Endodermal cell (in vitro differentiated cells): ENCODE data around the gene ZBED6. TPM values are rescaled to one million over a fixed set of nuclear protein-coding genes. Genes with fewer than 3 reads are reported as not detected.
"Not testable (repeated sequence)": the region's sequence is repeated elsewhere in the genome, so short reads cannot be mapped to it uniquely, and the experiment has no call there.

Experiments
- DNase-seq: peaks from one replicate; pipeline ENCODE4 v3.0.0-alpha.2; 2017
- H3K27ac ChIP-seq: 2 replicates; pipeline ENCODE4 v1.5.1; 2013; ENCODE audit warnings: mild to moderate bottlenecking, low read depth, low read length, moderate library complexity
- H3K27me3 ChIP-seq: 2 replicates; pipeline ENCODE4 v1.6.1; 2013; ENCODE audit warnings: mild to moderate bottlenecking, low read length, moderate library complexity; ENCODE audit not compliant: insufficient read depth, control insufficient read depth, poor library complexity, severe bottlenecking
- H3K36me3 ChIP-seq: 2 replicates; pipeline ENCODE4 v1.7.0; 2013; ENCODE audit warnings: mild to moderate bottlenecking, low read length, moderate library complexity; ENCODE audit not compliant: control insufficient read depth, insufficient read depth
- H3K4me1 ChIP-seq: one replicate; pipeline ENCODE4 v1.7.0; 2013; ENCODE audit warnings: low read length; ENCODE audit not compliant: control insufficient read depth, insufficient read depth
- H3K4me3 ChIP-seq: 2 replicates; pipeline ENCODE4 v1.5.1; 2013; ENCODE audit warnings: mild to moderate bottlenecking, low read length, moderate library complexity
- H3K9ac ChIP-seq: 2 replicates; pipeline ENCODE4 v1.6.1; 2013; ENCODE audit warnings: mild to moderate bottlenecking, low read length, moderate library complexity; ENCODE audit not compliant: poor library complexity, severe bottlenecking; ENCODE audit errors: extremely low read depth
- H3K9me3 ChIP-seq: 2 replicates; pipeline ENCODE4 v1.6.1; 2013; ENCODE audit warnings: mild to moderate bottlenecking, low read length, moderate library complexity; ENCODE audit not compliant: control insufficient read depth
- H3K27ac Mint-ChIP-seq: 2 replicates; pipeline ENCODE4 v1.8.0; 2020; ENCODE audit warnings: mixed read lengths
- H3K27me3 Mint-ChIP-seq: 2 replicates; pipeline ENCODE4 v1.8.0; 2021; ENCODE audit warnings: mild to moderate bottlenecking, mixed read lengths; ENCODE audit not compliant: insufficient read depth
- H3K36me3 Mint-ChIP-seq: 2 replicates; pipeline ENCODE4 v1.8.0; 2020; ENCODE audit warnings: low read depth, mixed read lengths
- H3K4me1 Mint-ChIP-seq: 2 replicates; pipeline ENCODE4 v1.8.0; 2020; ENCODE audit warnings: mixed read lengths
- H3K4me3 Mint-ChIP-seq: 2 replicates; pipeline ENCODE4 v1.8.0; 2020; ENCODE audit warnings: mild to moderate bottlenecking, moderate library complexity, mixed read lengths
- H3K9me3 Mint-ChIP-seq: 2 replicates; pipeline ENCODE4 v1.8.0; 2020; ENCODE audit warnings: mild to moderate bottlenecking, mixed read lengths
- WGBS, 2 experiments: methylation state at CpG; one replicate each; pipeline versions ENCODE4 v1.1.5 to v1.1.7; 2013; ENCODE audit warnings: missing lambda C conversion rate in 2 of 2, mixed read lengths in 1 of 2; ENCODE audit not compliant: insufficient coverage in 1 of 2, insufficient read length in 1 of 2; 5-methylcytosine and 5-hydroxymethylcytosine counted together
- total RNA-seq, 2 donors: library from RNA; stranded (reverse); fragmentation: NEBNext Ultra II Directional in 1 of 2; extraction: Animal tissue kit (Norgen Biotek cat#: 25700) in 1 of 2; gene quantifications; 2 replicates in 1 of 2; 3 replicates in 1 of 2; pipeline ENCODE4 v1.2.1, GENCODE V29; 2021
- TF ChIP-seq, protein P1 (sequence below): fragments of 200-600 bp; sonication (generic); conservative IDR thresholded peaks from 2 replicates; pipeline ENCODE4 v1.5.0; 2021; ENCODE audit warnings: antibody characterized with exemption, mild to moderate bottlenecking

ZBED6 gene
- total RNA-seq, 2 donors from 2014 or later: 27.8 to 50.4 TPM

DNA sequence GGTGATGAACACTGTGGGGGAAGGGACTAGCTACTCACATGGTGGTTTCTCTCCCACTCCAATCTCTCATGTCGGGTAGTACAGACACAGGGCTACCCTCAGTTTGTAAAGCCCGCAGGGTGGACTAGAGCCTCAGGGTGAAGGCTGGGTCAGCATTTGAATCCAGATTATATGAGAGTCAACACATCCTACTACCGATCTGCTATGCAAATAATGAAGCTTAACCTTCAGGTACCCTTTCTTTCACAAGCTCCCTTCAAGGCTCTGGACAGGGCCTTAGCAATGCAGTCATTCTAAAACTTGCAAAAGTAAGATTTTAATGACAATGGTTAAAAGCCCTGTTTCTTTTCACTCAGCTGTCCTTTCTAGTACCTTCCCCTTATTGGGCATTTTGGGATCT is 5.5 kb upstream of the ZBED6 start:
- Histone ChIP-seq H3K36me3 (no peaks in the 10 kb centered on the region), H3K27ac (no peak overlapping the region), H3K4me1 (no peaks in the 10 kb centered on the region), H3K9ac (no peak overlapping the region), H3K27me3 (no peaks in the 10 kb centered on the region), H3K4me3 (no peak overlapping the region), H3K9me3 (no peaks in the 10 kb centered on the region)
- no peak for DNase-seq
- Mint-ChIP-seq H3K9me3 (no peaks in the 10 kb centered on the region), H3K36me3 (no peaks in the 10 kb centered on the region), H3K4me1 (peaks cover 8% of the 10 kb centered on the region), H3K27me3 (no peaks in the 10 kb centered on the region), H3K27ac (no peak overlapping the region), H3K4me3 (no peak overlapping the region)
- 54 to 74% methylated on average over 3 of the region's 3 CpGs for WGBS, 2 experiments
- TF ChIP-seq, protein P1, sequence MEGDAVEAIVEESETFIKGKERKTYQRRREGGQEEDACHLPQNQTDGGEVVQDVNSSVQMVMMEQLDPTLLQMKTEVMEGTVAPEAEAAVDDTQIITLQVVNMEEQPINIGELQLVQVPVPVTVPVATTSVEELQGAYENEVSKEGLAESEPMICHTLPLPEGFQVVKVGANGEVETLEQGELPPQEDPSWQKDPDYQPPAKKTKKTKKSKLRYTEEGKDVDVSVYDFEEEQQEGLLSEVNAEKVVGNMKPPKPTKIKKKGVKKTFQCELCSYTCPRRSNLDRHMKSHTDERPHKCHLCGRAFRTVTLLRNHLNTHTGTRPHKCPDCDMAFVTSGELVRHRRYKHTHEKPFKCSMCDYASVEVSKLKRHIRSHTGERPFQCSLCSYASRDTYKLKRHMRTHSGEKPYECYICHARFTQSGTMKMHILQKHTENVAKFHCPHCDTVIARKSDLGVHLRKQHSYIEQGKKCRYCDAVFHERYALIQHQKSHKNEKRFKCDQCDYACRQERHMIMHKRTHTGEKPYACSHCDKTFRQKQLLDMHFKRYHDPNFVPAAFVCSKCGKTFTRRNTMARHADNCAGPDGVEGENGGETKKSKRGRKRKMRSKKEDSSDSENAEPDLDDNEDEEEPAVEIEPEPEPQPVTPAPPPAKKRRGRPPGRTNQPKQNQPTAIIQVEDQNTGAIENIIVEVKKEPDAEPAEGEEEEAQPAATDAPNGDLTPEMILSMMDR: no peak

DNA sequence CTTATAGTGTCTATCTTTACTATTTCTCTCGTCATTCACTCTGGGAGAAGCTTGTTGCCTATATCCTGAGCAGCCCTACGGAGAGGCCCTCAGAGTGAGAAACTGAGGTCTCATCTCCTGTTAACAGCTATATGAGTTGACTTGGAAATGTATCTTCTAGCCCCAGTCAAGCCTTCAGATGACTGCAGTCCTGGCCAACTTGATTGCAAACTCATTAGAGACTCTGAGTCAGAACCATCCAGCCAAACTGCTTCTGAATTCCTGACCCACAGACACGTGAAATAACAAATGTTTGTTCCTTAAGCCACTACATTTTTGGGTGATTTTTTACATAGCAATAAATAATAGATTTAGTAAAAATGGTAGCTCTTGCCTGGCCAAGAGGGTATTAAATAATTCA is 3.9 kb upstream of the ZBED6 start:
- Mint-ChIP-seq H3K27ac (no peak overlapping the region), H3K36me3 (peaks cover 3% of the 10 kb centered on the region), H3K4me1 (peaks cover 14% of the 10 kb centered on the region), H3K27me3 (no peaks in the 10 kb centered on the region), H3K9me3 (no peaks in the 10 kb centered on the region), H3K4me3 (no peak overlapping the region)
- DNase-seq: no peak
- Histone ChIP-seq H3K9me3 (no peaks in the 10 kb centered on the region), H3K27ac (no peak overlapping the region), H3K4me1 (no peaks in the 10 kb centered on the region), H3K4me3 (no peak overlapping the region), H3K9ac (no peak overlapping the region), H3K36me3 (no peaks in the 10 kb centered on the region), H3K27me3 (no peaks in the 10 kb centered on the region)
- 79 to 80% methylated on average over 2 to 3 of the region's 3 CpGs for WGBS, 2 experiments
- TF ChIP-seq, protein P1: no peak

DNA sequence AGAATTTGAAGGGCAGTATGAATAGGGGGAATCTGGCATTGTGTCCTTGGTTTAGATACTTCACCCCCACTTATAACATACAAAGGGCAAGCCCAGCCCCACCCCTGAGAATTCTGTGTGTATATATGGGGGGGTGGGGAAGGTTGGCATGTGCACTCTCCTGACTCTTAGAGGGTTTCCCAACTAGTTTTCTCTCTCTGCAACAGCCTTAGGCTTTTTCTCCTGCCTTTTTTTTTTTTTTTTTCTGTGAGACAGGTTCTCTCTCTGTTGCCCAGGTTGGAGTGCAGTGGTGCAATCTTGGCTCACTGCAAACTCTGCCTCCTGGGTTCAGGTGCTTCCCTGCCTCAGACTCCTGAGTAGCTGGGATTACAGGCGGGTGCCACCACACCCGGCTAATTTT is 2.9 kb upstream of the ZBED6 start:
- Histone ChIP-seq H3K36me3 (peaks cover 9% of the 10 kb centered on the region), H3K4me3 (no peak overlapping the region), H3K9ac (no peak overlapping the region), H3K27ac (no peak overlapping the region), H3K9me3 (peaks cover under 1% of the 10 kb centered on the region), H3K4me1 (no peaks in the 10 kb centered on the region), H3K27me3 (no peaks in the 10 kb centered on the region)
- no peaks in the 10 kb centered on the region for H3K27me3 Mint-ChIP-seq
- H3K4me3 Mint-ChIP-seq: no peak overlapping the region
- H3K27ac Mint-ChIP-seq: no peak overlapping the region
- H3K36me3 Mint-ChIP-seq: peaks cover 11% of the 10 kb centered on the region
- H3K4me1 Mint-ChIP-seq: peaks cover 22% of the 10 kb centered on the region
- 91 to 100% methylated on average over 1 to 2 of the region's 2 CpGs for WGBS, 2 experiments
- peaks cover 5% of the 10 kb centered on the region for H3K9me3 Mint-ChIP-seq
- no peak for DNase-seq
- TF ChIP-seq, protein P1: no peak

DNA sequence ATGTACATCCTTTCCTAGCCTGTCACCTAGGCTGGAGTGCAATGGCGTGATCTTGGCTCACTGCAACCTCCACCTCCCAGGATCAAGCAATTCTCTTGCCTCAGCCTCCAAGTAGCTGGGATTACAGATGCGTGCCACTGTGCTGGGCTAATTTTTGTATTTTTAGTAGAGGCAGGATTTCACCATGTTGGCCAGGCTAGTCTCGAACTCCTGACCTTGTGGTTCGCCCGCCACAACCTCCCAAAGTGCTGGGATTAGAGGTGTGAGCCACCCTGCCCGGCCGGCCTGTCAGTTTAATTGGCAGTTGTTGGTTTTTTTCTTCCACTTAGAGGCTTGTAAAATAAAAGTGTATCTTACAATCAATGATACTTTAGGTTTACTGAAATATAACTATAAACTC is 1.9 kb upstream of the ZBED6 start:
- H3K27me3 Mint-ChIP-seq, H3K9ac ChIP-seq, H3K4me3 ChIP-seq, H3K27ac ChIP-seq, H3K4me3 Mint-ChIP-seq, H3K27me3 ChIP-seq, DNase-seq, H3K4me1 ChIP-seq, H3K27ac Mint-ChIP-seq: not testable (repeated sequence)
- H3K9me3 Mint-ChIP-seq: peaks cover 15% of the 10 kb centered on the region
- peaks cover 20% of the 10 kb centered on the region for H3K36me3 ChIP-seq
- H3K36me3 Mint-ChIP-seq: peaks cover 22% of the 10 kb centered on the region
- H3K4me1 Mint-ChIP-seq: peaks cover 22% of the 10 kb centered on the region
- H3K9me3 ChIP-seq: peaks cover 12% of the 10 kb centered on the region
- 85 to 99% methylated on average over 3 to 7 of the region's 7 CpGs for WGBS, 2 experiments
